HG02642 (cell line): ENCODE results near the gene DNMT3A.

ENCODE experiments used
- ATAC-seq: cut with Tn5 transposase; IDR thresholded peaks from one replicate; pipeline ENCODE4 v1.9.1; 2021; ENCODE audit warnings: mild to moderate bottlenecking; ENCODE audit not compliant: unreplicated experiment, poor library complexity

Gene DNMT3A

GRCh38 chr2:25246558-25247290, 95.0 kb downstream of the DNMT3A start:
- no peak for ATAC-seq

GRCh38 chr2:25246001-25246400, 95.7 kb downstream of the DNMT3A start:
- no peak for ATAC-seq

- no peak for ATAC-seq
Measured at GRCh38 chr2:25245141-25245540, 96.6 kb downstream of the DNMT3A start.

- ATAC-seq, result no peak
Measured at GRCh38 chr2:25243995-25244394, 97.7 kb downstream of the DNMT3A start.

GRCh38 chr2:25241452-25241851, 100.3 kb downstream of the DNMT3A start:
- no peak for ATAC-seq

GRCh38 chr2:25240636-25241035, 101.1 kb downstream of the DNMT3A start:
- ATAC-seq, result no peak

- ATAC-seq, result no peak
Measured at GRCh38 chr2:25238920-25239319, 102.8 kb downstream of the DNMT3A start.

- ATAC-seq, result no peak
Measured at GRCh38 chr2:25237764-25238163, 104.0 kb downstream of the DNMT3A start.

GRCh38 chr2:25236736-25237135, 105.0 kb downstream of the DNMT3A start:
- ATAC-seq, result no peak

- ATAC-seq, result no peak
Measured at GRCh38 chr2:25234738-25235137, 107.0 kb downstream of the DNMT3A start.

- ATAC-seq, result no peak
Measured at GRCh38 chr2:25233916-25234605, 107.7 kb downstream of the DNMT3A start.

- no peak for ATAC-seq
Measured at GRCh38 chr2:25232248-25232825, 109.4 kb downstream of the DNMT3A start.

GRCh38 chr2:25230948-25231311, 110.8 kb downstream of the DNMT3A start:
- no peak for ATAC-seq

- ATAC-seq, result no peak
Measured at GRCh38 chr2:25230198-25230947, 111.4 kb downstream of the DNMT3A start.

- ATAC-seq, result no peak
Measured at GRCh38 chr2:25229279-25230197, 112.2 kb downstream of the DNMT3A start.

- peak; percentile 35 for ATAC-seq
Measured at GRCh38 chr2:25228848-25229278, 112.9 kb downstream of the DNMT3A start.

GRCh38 chr2:25227576-25227975, 114.1 kb downstream of the DNMT3A start:
- ATAC-seq, result no peak

- peak; percentile 4 for ATAC-seq
Measured at GRCh38 chr2:25226827-25227226, 114.9 kb downstream of the DNMT3A start.

GRCh38 chr2:25222477-25223121, 119.1 kb downstream of the DNMT3A start:
- no peak for ATAC-seq
